NCI-H2081 (cell line): ENCODE results near the gene TINAG.
"Not testable (repeated sequence)": the region's sequence is repeated elsewhere in the genome, so short reads cannot be mapped to it uniquely, and the experiment has no call there.

ENCODE experiments used
- DNase-seq, 2 experiments: peaks; one replicate each; lab custom pipeline; 2025; lab: John Stamatoyannopoulos, UW

TINAG gene

GRCh38 chr6:54308986-54309315 lies 710 bp downstream of the TINAG start:
- DNase-seq: no peak

GRCh38 chr6:54310377-54311152 lies 2.3 kb downstream of the TINAG start:
- no peak for DNase-seq

GRCh38 chr6:54315656-54316055 lies 7.4 kb downstream of the TINAG start:
- no peak for DNase-seq

- no peak for DNase-seq
These were observed 12.6 kb downstream of the TINAG start for GRCh38 chr6:54320871-54321270.

- DNase-seq: no peak
These were observed 19.4 kb downstream of the TINAG start for GRCh38 chr6:54327631-54328030.

- not testable (repeated sequence) for DNase-seq
These were observed 23.3 kb downstream of the TINAG start for GRCh38 chr6:54331571-54331970.

GRCh38 chr6:54335871-54336270 lies 27.6 kb downstream of the TINAG start:
- no peak for DNase-seq

GRCh38 chr6:54353975-54354374 lies 45.7 kb downstream of the TINAG start:
- DNase-seq: no peak

- no peak for DNase-seq
These were observed 46.4 kb downstream of the TINAG start for GRCh38 chr6:54354608-54355007.

- DNase-seq: no peak
These were observed 48.9 kb downstream of the TINAG start for GRCh38 chr6:54357141-54357540.

- DNase-seq: no peak
These were observed 52.9 kb downstream of the TINAG start for GRCh38 chr6:54361188-54361587.

GRCh38 chr6:54361734-54362133 lies 53.5 kb downstream of the TINAG start:
- DNase-seq: no peak

GRCh38 chr6:54366667-54367327 lies 58.6 kb downstream of the TINAG start:
- DNase-seq: no peak

- no peak for DNase-seq
These were observed 69.5 kb downstream of the TINAG start for GRCh38 chr6:54377776-54378175.

GRCh38 chr6:54386295-54386694 lies 78.1 kb downstream of the TINAG start:
- DNase-seq: no peak

- no peak for DNase-seq
These were observed 82.1 kb downstream of the TINAG start for GRCh38 chr6:54390362-54390761.

- DNase-seq: no peak
These were observed 83.3 kb downstream of the TINAG start for GRCh38 chr6:54391577-54391976.

GRCh38 chr6:54403096-54403495 lies 94.9 kb downstream of the TINAG start:
- DNase-seq: no peak

- DNase-seq: no peak
These were observed 96.5 kb downstream of the TINAG start for GRCh38 chr6:54404791-54405190.

GRCh38 chr6:54411767-54412166 lies 103.5 kb downstream of the TINAG start:
- DNase-seq: no peak

- DNase-seq: no peak
These were observed 107.3 kb downstream of the TINAG start for GRCh38 chr6:54415517-54415916.

- no peak for DNase-seq
These were observed 111.6 kb downstream of the TINAG start for GRCh38 chr6:54419885-54420284.

GRCh38 chr6:54426995-54427394 lies 118.8 kb downstream of the TINAG start:
- DNase-seq: no peak

GRCh38 chr6:54427396-54427937 lies 119.2 kb downstream of the TINAG start:
- no peak for DNase-seq
